ENCODE results near the gene UVSSA.
"Not testable (repeated sequence)": the region's sequence is repeated elsewhere in the genome, so short reads cannot be mapped to it uniquely, and the experiment has no call there.

UVSSA gene

DNA sequence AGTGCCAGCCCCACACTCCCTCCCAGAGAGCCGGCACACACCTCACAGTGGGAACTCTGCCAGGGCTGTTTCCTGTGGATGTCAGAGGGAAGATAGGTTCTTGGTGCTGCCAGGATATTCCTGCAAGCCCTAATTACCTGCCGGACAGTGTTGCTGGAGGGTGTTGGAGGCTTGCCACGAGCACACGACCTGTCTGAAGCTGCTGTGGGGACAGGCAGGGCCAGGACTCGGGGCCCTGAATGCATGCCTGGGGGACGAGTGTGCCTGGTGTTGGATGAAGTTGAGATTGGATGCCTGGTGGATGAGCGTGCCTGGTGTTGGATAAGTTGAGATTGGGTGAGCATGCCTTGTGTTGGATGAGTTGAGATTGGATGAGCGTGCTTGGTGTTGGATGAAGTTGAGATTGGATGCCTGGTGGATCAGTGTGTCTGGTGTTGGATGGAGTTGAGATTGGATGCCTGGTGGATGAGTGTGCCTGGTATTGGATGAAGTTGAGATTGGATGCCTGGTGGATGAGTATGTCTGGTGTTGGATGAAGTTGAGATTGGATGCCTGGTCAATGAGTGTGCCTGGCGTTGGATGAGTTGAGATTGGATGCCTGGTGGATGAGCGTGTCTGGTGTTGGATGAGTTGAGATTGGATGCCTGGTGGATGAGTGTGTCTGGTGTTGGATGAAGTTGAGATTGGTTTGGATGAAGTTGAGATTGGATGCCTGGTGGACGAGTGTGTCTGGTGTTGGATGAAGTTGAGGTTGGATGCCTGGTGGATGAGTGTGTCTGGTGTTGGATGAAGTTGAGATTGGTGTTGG is 23.2 kb upstream of the UVSSA start:
- H3K4me3 ChIP-seq (ENCODE audit: low read depth, low read length), result no peak overlapping the region
- TF ChIP-seq, protein P1, sequence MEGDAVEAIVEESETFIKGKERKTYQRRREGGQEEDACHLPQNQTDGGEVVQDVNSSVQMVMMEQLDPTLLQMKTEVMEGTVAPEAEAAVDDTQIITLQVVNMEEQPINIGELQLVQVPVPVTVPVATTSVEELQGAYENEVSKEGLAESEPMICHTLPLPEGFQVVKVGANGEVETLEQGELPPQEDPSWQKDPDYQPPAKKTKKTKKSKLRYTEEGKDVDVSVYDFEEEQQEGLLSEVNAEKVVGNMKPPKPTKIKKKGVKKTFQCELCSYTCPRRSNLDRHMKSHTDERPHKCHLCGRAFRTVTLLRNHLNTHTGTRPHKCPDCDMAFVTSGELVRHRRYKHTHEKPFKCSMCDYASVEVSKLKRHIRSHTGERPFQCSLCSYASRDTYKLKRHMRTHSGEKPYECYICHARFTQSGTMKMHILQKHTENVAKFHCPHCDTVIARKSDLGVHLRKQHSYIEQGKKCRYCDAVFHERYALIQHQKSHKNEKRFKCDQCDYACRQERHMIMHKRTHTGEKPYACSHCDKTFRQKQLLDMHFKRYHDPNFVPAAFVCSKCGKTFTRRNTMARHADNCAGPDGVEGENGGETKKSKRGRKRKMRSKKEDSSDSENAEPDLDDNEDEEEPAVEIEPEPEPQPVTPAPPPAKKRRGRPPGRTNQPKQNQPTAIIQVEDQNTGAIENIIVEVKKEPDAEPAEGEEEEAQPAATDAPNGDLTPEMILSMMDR (IDR thresholded peaks at IDR 0.05; ENCODE audit: control insufficient read depth, extremely low read depth, insufficient read depth), result no peak
- DNase-seq (ENCODE audit: low read depth), result no peak

DNA sequence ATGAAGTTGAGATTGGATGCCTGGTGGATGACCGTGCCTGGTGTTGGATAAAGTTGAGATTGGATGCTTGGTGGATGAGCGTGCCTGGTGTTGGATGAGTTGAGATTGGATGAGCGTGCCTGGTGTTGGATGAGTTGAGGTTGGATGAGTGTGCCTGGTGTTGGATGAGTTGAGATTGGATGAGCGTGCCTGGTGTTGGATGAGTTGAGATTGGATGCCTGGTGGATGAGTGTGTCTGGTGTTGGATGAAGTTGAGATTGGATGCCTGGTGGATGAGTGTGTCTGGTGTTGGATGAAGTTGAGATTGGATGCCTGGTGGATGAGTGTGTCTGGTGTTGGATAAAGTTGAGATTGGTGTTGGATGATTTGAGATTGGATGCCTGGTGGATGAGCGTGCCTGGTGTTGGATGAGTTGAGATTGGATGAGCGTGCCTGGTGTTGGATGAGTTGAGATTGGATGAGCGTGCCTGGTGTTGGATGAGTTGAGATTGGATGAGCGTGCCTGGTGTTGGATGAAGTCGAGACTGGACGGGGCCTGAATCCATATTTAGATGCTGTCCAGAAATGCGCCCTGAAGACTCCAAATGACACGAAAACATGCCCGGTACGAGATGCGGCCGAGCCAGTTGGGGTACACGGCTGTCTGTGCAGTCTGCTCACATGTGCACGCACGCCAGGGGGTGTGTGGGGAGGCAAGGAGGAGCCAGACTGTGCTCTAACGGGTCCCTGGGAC is 22.4 kb upstream of the UVSSA start:
- not testable (repeated sequence) for DNase-seq (ENCODE audit: low read depth); H3K4me3 ChIP-seq (ENCODE audit: low read depth, low read length)

DNA sequence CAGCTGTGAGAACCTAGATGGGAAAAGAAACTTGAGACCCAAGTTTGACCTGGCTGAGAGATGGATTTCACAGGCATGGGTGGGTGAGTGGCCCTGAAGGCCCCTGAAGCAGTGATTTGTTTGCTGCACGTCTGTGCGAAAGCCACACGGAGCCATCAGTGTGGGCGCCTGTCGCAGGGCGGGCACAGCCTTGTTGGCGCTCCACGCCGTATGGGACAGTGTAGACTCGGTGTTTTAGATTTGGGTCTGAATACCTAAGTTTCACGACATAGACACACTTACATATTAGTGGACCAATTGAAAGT is 21.9 kb upstream of the UVSSA start:
- no peak for DNase-seq (ENCODE audit: low read depth)
- TF ChIP-seq, protein P1 (IDR thresholded peaks at IDR 0.05; ENCODE audit: control insufficient read depth, extremely low read depth, insufficient read depth), result no peak
- H3K4me3 ChIP-seq (ENCODE audit: low read depth, low read length), result no peak overlapping the region

DNA sequence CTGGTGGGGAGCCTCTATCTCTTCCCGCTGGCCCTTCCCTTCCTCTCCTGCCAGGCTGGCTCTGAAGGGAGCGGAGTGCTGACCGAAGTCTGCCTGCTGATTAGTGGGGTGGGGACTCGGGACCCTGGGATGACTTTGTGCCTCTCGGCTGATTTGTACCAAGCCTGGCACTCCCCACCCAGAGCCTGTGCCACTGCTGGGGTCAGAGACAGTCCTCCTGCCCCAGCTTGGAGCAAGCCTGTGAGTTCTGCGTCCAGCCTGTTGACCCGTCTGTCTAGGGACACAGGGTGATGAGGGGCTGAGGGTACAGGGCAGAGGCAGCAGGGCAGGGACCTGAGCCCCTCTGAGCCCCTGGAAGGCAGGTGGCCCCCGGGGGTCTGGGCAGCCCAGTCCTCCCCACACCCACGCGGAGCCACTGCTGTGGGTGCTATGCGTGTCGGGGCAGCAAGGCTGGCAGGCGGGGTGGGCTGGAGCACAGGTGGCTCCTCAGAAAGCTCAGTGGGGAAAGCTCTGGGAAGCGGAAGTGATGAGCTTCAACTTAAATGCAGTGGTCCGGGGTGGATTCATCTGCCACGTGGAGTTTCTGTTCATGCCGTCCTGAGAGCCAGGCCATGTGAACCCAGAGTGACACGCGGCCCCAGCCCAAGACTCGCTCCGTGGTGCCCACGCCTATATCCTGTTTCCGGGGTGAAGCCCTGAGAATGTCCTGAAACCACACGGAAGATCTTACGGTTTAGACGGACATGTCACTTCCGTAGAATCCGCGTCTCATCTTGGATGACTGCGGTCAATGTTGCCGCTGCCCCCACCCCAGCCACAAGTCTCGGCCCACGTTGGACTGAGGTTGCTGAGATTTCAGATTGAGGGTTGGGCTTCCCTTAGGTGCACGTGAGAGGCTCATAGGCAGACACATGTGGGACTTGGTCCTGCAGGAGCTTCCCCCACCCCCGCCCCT is 21.1 kb upstream of the UVSSA start:
- H3K4me3 ChIP-seq (ENCODE audit: low read depth, low read length), result no peak overlapping the region
- DNase-seq (ENCODE audit: low read depth), result no peak
- TF ChIP-seq, protein P1 (IDR thresholded peaks at IDR 0.05; ENCODE audit: control insufficient read depth, extremely low read depth, insufficient read depth), result no peak

DNA sequence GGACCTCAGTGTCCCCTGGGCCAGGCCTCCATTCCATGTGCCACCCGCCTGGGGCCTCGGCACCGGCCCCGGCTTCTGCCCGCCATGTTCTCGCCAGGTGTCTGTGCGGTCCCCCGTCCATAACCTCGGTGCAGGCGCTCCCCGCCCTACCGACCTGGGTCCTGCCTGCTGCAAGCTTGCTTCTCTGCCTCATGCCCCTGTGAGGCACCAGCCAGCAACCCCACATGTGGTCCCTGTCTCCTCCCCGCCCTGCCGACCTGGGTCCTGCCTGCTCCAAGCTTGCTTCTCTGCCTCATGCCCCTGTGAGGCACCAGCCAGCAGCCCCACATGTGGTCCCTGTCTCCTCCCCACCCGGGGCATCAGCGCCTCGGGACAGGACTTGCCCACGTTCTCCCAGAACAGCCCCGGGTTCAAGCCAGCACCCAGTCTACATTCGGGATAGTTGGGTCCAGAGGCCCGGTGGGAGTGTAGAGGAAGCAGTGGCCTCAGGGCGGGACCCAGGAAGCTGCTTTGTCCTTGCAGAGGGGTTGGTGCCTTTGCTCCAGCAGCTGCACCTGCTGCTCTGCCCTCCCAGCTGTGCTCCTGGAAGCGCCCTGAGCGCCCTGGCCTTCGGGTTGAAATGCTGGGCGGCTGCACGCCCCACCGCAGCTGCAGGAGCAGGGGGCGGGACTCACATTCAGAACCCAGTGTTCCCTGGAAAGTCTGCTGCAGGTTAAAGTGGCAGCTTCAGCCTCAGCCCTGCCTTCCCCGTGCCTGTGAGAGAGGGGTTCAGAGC is 20.1 kb upstream of the UVSSA start:
- TF ChIP-seq, protein P1 (IDR thresholded peaks at IDR 0.05; ENCODE audit: control insufficient read depth, extremely low read depth, insufficient read depth), result no peak
- DNase-seq (ENCODE audit: low read depth), result no peak
- H3K4me3 ChIP-seq (ENCODE audit: low read depth, low read length), result no peak overlapping the region

DNA sequence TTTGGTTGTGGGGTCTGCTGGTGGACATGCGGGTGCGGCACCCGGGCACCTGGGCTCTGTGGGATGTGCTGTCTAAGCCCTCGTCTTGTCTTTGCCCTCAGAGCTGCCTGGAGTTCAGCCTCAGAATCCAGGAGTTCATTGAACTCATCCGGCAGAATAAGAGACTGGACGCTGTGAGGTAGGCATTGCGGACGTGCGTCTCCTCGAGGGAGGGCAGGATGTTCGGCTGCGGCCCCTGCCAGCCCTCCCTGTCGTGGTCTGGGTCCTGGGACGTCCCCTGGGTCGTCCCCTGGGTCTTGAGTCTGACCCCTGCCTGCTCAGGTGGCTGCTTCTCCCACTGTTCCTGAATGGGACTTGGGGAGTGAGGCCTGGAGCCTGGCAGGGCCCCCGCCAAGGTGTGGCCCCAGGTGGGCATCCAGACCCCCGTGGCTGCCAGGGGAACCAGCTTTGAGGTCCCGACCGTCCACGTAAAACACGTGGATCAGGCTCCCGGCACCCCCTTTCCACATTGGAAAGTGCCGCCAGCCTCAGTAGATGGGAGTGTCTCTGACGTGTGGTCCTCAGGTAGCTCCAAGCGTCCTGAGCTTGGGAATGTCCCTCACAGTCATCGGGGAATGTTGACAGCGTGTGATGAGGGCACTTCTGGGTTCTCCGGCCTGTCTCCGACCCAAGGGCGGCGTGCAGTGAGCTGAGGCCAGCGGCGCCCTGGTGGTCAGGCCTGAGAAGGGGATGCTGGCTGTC is 19.3 kb upstream of the UVSSA start:
- H3K4me3 ChIP-seq (ENCODE audit: low read depth, low read length), result no peak overlapping the region
- no peak for DNase-seq (ENCODE audit: low read depth)
- TF ChIP-seq, protein P1 (IDR thresholded peaks at IDR 0.05; ENCODE audit: control insufficient read depth, extremely low read depth, insufficient read depth), result no peak

Data from LNCaP clone FGC (cell line).